HFF-Myc (cell line): ENCODE results near the gene PTH1R.

Experiments used
- DNase-seq: peaks from one replicate; pipeline ENCODE4 v3.0.0-alpha.2; 2011; ENCODE audit warnings: low read depth; ENCODE audit errors: extremely low read depth
- H3K4me3 ChIP-seq: replicated peaks from 2 replicates; pipeline ENCODE4 v1.5.1; 2011; ENCODE audit warnings: low read depth, mild to moderate bottlenecking, control low read depth, low read length
- TF ChIP-seq, protein P1 (sequence below): IDR thresholded peaks from 2 replicates; pipeline ENCODE4 v1.5.1; 2012; ENCODE audit warnings: mild to moderate bottlenecking, low read depth, low read length, control low read depth; ENCODE audit errors: missing control alignments

Gene PTH1R

DNA sequence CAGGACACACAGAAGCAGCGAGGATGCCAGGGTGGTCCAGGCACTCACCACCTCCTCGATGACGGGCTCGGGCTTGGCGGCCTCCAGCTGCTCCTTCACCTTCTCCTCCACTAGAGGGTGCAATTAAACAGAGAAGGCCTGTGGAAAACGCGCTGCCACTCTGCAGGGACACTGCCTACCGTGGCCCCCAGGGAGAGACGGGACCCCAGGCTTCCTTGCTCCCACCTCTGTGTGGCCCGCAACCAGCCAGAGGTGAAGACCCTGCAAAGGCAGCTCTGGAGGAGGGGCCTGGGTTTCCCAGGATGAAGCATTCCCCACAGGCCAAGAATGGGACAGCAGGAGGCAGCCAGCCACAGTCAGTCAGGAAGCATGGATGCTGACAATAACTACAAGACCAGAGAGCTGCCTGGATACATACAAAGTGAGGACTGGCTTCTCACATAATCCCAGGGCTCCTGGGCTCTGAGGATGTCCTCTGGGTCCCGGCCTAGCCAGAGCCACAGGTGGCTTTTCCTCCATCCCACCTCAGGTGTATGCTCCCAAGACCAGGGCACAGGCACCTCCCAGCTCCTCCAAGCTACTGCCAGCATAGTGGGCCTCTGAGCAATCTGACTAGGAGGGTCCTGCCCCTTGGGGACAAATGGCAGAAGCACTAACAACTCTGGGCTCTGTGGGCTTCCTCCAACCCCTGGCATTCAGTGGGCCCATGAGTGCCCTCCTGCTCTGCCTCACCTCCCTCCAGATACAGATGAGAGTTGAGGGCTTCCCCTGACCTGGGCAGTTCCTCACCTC lies 46.2 kb downstream of the PTH1R start:
- no peak overlapping the region for H3K4me3 ChIP-seq
- no peak for DNase-seq
- TF ChIP-seq, protein P1, sequence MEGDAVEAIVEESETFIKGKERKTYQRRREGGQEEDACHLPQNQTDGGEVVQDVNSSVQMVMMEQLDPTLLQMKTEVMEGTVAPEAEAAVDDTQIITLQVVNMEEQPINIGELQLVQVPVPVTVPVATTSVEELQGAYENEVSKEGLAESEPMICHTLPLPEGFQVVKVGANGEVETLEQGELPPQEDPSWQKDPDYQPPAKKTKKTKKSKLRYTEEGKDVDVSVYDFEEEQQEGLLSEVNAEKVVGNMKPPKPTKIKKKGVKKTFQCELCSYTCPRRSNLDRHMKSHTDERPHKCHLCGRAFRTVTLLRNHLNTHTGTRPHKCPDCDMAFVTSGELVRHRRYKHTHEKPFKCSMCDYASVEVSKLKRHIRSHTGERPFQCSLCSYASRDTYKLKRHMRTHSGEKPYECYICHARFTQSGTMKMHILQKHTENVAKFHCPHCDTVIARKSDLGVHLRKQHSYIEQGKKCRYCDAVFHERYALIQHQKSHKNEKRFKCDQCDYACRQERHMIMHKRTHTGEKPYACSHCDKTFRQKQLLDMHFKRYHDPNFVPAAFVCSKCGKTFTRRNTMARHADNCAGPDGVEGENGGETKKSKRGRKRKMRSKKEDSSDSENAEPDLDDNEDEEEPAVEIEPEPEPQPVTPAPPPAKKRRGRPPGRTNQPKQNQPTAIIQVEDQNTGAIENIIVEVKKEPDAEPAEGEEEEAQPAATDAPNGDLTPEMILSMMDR: peak; percentile 58

DNA sequence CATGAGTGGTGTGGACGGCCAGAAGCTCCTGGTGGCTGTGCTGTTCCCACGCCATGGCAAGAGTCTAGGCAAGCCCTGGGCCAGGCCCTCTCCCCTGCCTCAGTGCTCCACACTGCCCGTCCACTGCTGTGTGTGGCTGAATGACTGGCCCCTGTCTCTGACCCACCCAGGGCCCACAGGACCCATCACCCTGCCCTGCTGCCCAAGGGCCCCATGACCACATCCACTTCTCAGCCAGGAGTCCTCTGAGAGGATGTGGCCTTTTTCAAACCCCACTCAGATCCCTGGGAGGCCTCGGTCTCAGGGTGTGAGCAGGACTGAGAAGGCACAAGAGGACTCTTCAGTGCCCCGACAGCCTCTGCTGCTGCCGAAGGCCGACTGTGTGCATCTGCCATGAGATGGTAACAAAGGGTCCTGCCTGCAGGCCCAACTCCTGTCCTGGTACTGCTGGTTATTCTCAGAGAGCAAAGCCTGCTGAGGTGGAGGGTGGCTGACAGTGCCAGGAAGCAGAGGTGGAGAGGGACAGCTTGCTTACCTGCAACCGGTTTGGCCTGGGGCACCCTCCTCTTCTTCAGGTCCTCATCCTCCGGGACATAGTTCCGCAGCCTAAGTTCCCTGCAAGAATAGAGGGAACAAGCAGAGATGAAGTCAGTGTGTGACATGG lies 47.5 kb downstream of the PTH1R start:
- TF ChIP-seq, protein P1: no peak
- DNase-seq: no peak
- H3K4me3 ChIP-seq: no peak overlapping the region

DNA sequence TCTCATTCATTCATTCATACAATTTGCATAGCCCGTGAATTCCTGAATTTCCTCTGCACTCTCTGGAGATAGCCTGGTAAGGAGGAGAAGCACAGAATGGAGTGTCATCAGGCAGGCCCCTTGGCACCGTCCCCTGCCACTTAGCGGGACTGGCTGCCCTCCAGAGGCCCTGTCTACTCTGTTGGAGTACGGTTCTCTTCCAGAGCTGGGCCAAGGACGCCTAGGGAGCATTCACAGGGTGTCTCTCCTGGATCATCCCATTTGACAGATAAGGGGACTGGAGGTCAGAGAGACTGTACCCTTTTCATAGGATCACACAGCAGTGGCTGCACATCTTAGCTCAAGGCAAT lies 48.0 kb downstream of the PTH1R start:
- TF ChIP-seq, protein P1: no peak
- no peak overlapping the region for H3K4me3 ChIP-seq
- no peak for DNase-seq

DNA sequence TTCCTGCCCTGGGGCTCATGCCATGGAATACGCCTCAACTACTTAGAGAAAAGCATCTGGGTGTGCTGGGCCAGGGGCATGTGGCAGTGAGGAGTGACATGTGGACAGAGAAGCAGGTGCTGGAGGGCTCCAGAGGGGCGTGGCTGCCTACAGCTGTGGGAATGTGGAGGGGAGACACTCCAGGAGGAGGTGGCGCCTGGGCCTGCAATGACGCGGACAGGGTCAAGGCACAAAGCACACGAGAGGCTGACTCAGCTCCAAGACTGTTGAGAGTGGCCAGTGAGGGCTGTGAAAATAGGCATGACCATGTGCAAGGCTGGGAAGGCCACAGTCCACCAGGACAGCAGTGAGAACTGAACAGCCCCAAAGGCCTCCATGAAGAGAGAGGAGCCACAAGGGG lies 48.5 kb downstream of the PTH1R start:
- TF ChIP-seq, protein P1: no peak
- no peak overlapping the region for H3K4me3 ChIP-seq
- no peak for DNase-seq

DNA sequence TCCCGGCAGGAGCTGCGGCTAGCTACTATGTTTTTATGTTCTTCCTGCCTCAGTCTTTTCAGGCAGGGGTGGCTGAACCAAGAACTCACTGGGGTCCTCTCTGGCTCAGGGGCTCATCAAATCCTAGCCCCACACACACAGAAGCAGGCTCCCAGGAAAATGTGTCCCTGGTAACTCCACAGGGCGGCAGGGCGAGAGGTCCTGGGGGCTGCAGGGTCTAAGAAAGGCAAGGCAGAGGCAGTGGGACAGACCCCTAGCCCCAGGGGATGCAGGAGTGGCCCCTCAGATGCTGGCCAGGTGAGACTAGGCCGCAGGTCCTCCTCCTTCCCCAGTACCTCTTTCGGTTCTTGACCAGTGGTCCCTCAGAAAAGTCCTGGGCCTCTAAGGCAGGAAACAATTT lies 48.9 kb downstream of the PTH1R start:
- DNase-seq: no peak
- TF ChIP-seq, protein P1: no peak
- H3K4me3 ChIP-seq: no peak overlapping the region

DNA sequence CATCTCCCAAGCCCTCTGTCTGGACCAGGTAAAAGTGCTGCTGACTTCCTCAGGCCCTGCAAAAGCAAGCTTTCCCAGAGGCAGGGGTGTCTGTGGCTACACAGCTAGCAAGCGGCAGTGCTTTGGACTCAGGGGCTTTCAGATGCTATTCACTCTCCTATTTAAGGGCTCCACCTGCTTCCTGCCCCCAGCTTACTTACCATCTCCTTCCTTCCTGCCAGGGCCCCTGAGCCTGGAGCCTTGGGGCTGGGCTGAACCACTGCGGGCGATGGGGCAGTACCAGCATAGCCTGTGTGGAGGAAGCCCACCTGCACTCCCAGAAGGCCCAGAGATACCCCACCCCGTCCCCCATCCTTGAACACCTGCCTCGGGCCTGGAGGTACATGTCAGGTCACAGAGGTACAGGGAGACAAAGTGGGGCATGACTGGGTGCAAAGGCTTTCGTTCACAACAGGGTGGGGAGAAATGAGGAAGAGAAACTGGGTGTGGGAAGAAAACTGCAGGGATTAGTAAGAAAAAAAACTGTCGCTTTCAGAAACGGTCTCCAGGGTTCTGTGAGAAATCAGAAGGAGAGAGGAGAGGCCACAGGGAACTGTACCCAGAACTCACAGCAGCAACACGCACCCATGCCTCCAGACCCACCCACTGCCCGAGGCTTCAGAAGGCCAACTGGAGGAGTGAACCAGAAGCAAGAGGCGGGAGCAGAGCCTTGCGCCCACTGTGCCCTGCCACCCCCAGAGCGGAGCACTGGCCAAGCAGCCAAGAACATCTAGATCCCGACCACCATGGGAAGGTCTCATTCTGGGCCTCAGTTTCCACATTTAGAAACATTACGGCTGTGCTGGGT lies 49.6 kb downstream of the PTH1R start:
- no peak overlapping the region for H3K4me3 ChIP-seq
- DNase-seq: no peak
- TF ChIP-seq, protein P1: no peak
